Measurements from ENCODE around the gene SORCS1.

Gene SORCS1

DNA sequence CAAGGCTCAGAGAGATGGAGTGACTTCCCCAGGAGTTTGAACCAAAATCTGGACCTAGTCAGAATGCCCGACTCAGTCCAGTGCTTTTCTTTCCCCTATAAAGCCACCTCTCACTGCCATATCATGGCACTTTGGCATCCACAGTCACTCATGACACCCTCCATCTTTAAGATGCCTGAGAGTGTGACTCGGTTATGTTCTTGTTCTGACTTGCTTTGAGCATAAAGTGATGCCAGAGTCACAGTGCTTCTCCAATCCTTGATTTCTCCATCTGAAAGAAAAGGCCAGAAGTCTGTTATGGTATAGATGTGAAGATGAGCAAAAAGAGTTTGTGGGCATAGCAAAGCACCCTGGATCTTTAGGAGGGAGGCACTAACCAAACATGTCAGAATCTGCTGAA, 538.1 kb downstream of the SORCS1 start:
- H3K4me1 ChIP-seq (ENCODE audit: control insufficient read depth, insufficient read depth, low read length), result no peaks in the 10 kb centered on the region
- ChIA-PET CTCF (no interaction called here), POLR2A (no interaction called here)
- no peak for TF ChIP-seq ZNF146 (tag by site-specific recombination; IDR thresholded peaks at IDR 0.05)
- H3K9me3 ChIP-seq (ENCODE audit: control insufficient read depth, insufficient read depth, low read depth, low read length), result no peaks in the 10 kb centered on the region
- no peak overlapping the region for H3K27ac ChIP-seq (ENCODE audit: extremely low read depth, low read depth, low read length)
- H3K36me3 ChIP-seq (ENCODE audit: control insufficient read depth in 2 of 2, insufficient read depth in 1 of 2, low read length in 2 of 2), result no peaks in the 10 kb centered on the region
- no peak overlapping the region for H3K4me3 ChIP-seq (ENCODE audit: low read depth, low read length)

GRCh38 chr10:106625751-106626150, 538.8 kb downstream of the SORCS1 start:
- Histone ChIP-seq H3K4me3 (ENCODE audit: low read depth, low read length) (no peak overlapping the region), H3K36me3 (ENCODE audit: control insufficient read depth in 2 of 2, insufficient read depth in 1 of 2, low read length in 2 of 2) (no peaks in the 10 kb centered on the region), H3K27ac (ENCODE audit: extremely low read depth, low read depth, low read length) (no peak overlapping the region), H3K9me3 (ENCODE audit: control insufficient read depth, insufficient read depth, low read depth, low read length) (no peaks in the 10 kb centered on the region), H3K4me1 (ENCODE audit: control insufficient read depth, insufficient read depth, low read length) (no peaks in the 10 kb centered on the region)
- ChIA-PET CTCF (interaction anchor here (0.6 to 1.8 kb wide), 26 partner anchors 12 to 1580 kb away, joined by 3 to 16 read pairs (median 4); no protein-coding TSS in a partner anchor), POLR2A (no interaction called here)
- TF ChIP-seq, protein P1, sequence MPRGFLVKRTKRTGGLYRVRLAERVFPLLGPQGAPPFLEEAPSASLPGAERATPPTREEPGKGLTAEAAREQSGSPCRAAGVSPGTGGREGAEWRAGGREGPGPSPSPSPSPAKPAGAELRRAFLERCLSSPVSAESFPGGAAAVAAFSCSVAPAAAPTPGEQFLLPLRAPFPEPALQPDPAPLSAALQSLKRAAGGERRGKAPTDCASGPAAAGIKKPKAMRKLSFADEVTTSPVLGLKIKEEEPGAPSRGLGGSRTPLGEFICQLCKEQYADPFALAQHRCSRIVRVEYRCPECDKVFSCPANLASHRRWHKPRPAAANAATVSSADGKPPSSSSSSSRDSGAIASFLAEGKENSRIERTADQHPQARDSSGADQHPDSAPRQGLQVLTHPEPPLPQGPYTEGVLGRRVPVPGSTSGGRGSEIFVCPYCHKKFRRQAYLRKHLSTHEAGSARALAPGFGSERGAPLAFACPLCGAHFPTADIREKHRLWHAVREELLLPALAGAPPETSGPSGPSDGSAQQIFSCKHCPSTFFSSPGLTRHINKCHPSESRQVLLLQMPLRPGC (tag by site-specific recombination; IDR thresholded peaks at IDR 0.05), result no peak
- TF ChIP-seq ZNF398 (tag by site-specific recombination; IDR thresholded peaks at IDR 0.05), result no peak
- TF ChIP-seq KLF9 (tag by site-specific recombination; IDR thresholded peaks at IDR 0.05; ENCODE audit: low read depth), result no peak
- TF ChIP-seq ZNF623 (tag by site-specific recombination; IDR thresholded peaks at IDR 0.05), result no peak
- TF ChIP-seq IKZF3 (tag by site-specific recombination; IDR thresholded peaks at IDR 0.05), result no peak
- TF ChIP-seq ZNF670 (tag by site-specific recombination; IDR thresholded peaks at IDR 0.05; ENCODE audit: low read depth), result no peak
- TF ChIP-seq YY1 (tag by site-specific recombination; IDR thresholded peaks at IDR 0.05), result no peak
- TF ChIP-seq, protein P2, sequence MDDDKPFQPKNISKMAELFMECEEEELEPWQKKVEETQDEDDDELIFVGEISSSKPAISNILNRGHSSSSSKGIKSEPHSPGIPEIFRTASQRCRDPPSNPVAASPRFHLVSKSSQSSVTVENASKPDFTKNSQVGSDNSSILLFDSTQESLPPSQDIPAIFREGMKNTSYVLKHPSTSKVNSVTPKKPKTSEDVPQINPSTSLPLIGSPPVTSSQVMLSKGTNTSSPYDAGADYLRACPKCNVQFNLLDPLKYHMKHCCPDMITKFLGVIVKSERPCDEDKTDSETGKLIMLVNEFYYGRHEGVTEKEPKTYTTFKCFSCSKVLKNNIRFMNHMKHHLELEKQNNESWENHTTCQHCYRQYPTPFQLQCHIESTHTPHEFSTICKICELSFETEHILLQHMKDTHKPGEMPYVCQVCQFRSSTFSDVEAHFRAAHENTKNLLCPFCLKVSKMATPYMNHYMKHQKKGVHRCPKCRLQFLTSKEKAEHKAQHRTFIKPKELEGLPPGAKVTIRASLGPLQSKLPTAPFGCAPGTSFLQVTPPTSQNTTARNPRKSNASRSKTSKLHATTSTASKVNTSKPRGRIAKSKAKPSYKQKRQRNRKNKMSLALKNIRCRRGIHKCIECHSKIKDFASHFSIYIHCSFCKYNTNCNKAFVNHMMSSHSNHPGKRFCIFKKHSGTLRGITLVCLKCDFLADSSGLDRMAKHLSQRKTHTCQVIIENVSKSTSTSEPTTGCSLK (tag by site-specific recombination; IDR thresholded peaks at IDR 0.05), result no peak
- no peak for TF ChIP-seq ZNF138 (tag by site-specific recombination; IDR thresholded peaks at IDR 0.05; ENCODE audit: borderline replicate concordance)
- TF ChIP-seq SP2 (tag by site-specific recombination; IDR thresholded peaks at IDR 0.05), result no peak

DNA sequence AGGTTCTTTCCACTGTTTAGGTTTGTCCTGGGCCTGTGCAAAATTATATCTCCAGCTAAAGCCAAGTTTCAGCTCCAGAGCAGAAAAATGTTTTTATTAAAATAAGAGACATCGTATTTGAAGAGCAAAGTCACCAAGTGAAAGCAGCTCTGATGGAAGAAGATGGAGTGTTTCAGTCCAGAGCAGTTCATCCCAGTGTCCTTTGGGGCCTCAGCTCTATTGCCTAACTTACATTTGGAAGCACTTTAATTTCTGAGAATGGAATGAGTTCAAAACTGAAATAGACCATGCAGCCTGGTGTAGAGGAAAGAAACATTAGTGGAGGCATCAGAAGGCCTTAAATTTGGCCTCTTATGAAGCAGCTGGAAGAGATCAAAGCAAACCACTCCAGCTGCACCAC, 545.2 kb downstream of the SORCS1 start:
- no peaks in the 10 kb centered on the region for H3K36me3 ChIP-seq (ENCODE audit: control insufficient read depth in 2 of 2, insufficient read depth in 1 of 2, low read length in 2 of 2)
- no peaks in the 10 kb centered on the region for H3K4me1 ChIP-seq (ENCODE audit: control insufficient read depth, insufficient read depth, low read length)
- CTCF ChIA-PET, result no interaction called here
- H3K27ac ChIP-seq (ENCODE audit: extremely low read depth, low read depth, low read length), result no peak overlapping the region
- no peaks in the 10 kb centered on the region for H3K9me3 ChIP-seq (ENCODE audit: control insufficient read depth, insufficient read depth, low read depth, low read length)
- H3K4me3 ChIP-seq (ENCODE audit: low read depth, low read length), result no peak overlapping the region
- POLR2A ChIA-PET, result no interaction called here
- TF ChIP-seq, protein P3, sequence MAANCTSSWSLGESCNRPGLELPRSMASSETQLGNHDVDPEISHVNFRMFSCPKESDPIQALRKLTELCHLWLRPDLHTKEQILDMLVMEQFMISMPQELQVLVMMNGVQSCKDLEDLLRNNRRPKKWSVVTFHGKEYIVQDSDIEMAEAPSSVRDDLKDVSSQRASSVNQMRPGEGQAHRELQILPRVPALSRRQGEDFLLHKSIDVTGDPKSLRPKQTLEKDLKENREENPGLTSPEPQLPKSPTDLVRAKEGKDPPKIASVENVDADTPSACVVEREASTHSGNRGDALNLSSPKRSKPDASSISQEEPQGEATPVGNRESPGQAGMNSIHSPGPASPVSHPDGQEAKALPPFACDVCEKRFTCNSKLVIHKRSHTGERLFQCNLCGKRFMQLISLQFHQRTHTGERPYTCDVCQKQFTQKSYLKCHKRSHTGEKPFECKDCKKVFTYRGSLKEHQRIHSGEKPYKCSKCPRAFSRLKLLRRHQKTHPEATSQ (tag by site-specific recombination; IDR thresholded peaks at IDR 0.05), result no peak
- no peak for TF ChIP-seq ZNF660 (tag by site-specific recombination; IDR thresholded peaks at IDR 0.05)
- TF ChIP-seq ZNF701 (tag by site-specific recombination; IDR thresholded peaks at IDR 0.05), result no peak
- TF ChIP-seq PBX3 (CRISPR knock-in tag; IDR thresholded peaks at IDR 0.05), result no peak
- no peak for TF ChIP-seq ZNF354C (tag by site-specific recombination; IDR thresholded peaks at IDR 0.05; ENCODE audit: borderline replicate concordance, low read depth)
- TF ChIP-seq KLF7 (tag by site-specific recombination; IDR thresholded peaks at IDR 0.05; ENCODE audit: borderline replicate concordance), result no peak
- no peak for TF ChIP-seq ZNF23 (tag by site-specific recombination; IDR thresholded peaks at IDR 0.05; ENCODE audit: borderline replicate concordance)
- TF ChIP-seq, protein P2 (tag by site-specific recombination; IDR thresholded peaks at IDR 0.05), result no peak

All from HEK293 (cell line).